SHP77 treated with DMSO at 0.1 percent for 48 hours (cell line): ENCODE measurements around the gene AURKB.
A peak's percentile ranks its signal among the peaks of the same experiment; 100 is the strongest.
"Not testable (repeated sequence)": the region's sequence is repeated elsewhere in the genome, so short reads cannot be mapped to it uniquely, and the experiment has no call there.

Experiments
- DNase-seq: peaks from one replicate; lab custom pipeline; 2025; lab: John Stamatoyannopoulos, UW

AURKB gene

DNA sequence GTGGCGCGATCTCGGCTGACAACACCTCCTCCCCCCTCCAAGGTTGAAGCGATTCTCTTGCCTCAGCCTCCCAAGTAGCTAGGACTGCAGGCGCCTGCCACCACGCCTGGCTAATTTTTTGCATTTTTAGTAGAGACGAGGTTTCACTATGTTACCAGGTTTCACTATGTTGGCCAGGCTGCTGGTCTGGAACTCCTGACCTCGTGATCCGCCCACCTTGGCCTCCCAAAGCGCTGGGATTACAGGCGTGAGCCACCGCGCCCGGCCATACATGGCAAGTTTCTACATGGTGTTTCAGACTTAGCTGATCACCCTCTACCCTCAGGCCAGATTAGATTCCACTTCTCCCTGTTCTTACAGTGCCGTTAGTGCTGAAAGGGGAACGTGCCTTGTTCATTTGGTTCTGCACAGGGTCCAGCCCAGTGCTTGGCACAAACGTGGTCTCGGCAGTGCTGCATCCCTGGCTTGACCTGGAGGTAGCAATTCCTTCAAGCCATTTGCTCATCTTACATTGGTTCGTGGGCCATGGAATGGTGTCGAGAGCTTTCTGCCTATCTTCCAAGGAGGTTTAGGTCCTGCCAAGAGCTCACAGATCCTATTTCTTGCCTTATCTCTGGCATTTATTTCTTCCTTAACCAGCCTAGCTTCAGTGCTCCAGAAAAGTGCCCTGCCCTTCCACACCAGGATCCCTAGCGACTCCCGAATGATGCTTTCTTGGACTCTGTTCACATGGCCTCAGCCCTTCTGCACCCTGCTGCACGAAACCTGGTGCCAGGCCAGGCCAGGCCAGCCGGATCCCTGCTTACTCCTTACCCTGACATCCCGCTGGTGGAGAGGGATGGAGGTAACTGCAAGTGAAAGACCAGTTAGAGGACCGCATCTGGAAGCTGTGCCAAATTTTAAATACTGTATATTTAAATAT is 14.8 kb upstream of the AURKB start:
- no peak for DNase-seq

DNA sequence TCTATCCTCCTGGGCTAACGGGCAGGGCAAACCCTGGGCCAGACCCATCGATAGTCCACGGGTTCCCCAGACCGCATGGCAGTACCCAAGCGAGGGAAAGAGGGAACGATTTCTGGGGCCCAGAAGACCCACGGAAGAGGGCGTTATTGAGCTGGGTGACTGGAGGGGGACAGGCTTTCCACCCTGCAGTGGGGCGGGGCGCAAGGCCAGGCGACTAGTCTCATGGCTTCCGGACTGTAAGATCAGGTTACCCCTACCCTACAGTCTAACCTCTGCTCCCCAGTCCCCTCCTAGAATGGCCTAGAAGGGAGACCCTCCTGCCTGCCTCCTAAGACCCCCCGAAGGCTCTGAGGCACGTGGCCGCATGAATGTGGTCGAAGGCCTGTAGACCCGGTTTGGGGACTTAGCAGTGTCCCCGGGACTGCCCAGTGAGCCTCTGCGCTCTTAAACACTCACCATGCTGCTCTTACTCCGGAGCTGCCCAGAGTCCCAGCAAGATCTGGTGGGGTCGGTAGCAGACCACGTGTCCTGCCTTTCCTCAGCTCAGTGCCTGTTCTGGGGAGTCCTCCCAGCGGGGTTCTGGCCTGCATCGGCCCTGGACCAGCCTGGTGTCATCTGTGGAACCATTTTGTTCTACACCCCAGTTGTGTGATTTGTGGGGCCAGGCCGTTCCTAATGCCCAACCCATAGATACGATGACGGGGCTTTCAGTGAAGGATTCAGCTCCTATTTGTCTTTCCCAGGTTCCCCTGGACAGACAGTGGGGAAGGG is 13.2 kb upstream of the AURKB start:
- DNase-seq = peak; percentile 71

DNA sequence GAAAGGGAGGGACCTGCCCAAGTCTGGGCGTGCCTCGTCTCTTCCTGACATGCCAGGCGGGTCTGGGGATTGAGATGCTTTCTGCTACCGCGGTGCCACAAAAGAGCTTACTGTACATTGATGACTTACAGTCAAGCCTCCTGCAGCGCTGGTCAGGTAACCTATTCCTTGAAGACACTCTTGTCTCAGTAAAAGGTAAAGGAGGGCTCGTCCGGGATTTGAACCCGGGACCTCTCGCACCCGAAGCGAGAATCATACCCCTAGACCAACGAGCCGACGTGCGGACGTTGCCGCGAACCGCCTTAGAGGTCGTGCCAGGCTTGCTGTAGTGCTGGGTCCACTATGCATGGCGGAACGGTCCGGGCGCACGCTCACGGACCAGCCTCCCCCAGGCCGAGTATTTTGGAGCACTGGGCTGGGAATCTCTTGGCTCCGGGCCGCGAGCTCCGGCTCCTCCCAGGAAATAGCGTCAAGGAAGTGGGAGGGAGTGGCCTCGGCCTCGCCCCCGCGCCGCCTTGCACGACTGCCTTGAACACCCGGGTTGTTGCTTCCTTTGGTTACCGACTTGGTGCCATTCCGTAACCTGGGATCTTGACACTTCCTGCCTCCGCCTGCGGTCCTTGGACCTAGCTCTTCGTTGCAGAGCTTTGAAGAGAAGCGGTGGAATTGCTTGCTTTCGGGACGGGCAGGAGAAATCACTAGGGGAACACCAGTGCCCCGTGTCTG is 12.4 kb upstream of the AURKB start:
- peak; percentile 93 for DNase-seq

DNA sequence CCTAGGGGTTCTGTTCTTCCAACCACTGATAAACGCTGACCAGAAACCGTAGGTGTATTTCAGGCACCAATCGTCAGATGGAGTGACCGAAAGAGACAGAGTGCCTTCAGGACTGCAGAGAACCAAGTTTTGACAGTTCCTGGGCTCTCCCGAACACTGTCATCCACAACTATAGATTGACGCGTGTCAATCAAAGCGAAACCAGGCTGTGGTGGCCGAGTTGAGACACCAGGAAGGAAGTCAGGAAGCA is 11.9 kb upstream of the AURKB start:
- no peak for DNase-seq

DNA sequence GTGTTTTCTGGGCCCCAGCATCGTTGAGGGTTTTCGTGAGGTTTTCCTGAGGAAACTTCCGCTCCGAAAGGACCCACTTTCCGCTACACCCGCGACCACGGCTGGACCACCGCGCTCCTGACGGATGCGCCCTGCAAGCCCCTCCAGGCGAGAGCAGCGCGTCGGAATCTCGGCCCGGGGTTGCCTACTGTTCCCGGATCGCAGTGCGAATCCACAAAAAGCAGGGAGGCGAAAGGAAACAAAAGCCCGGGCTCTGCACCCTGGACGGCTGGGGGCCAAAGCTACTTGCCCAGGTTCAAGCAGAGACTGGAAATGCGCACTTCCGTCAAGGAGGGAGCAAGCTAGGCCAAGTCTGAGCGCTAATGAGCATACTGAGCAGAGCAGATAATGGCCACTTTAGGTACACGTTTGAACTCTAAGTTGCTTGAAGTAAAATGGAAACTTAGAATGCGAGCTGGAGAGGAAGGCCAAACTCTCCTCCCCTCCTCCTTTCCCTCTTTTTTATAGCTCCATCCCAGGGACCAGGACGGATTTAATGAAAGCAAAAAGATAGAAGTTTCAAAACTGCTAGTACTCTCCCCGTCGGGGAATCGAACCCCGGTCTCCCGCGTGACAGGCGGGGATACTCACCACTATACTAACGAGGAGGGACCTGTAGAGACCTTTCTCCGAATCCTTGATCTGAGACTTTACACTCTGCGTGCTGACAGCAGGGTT is 11.4 kb upstream of the AURKB start:
- DNase-seq = peak; percentile 83

DNA sequence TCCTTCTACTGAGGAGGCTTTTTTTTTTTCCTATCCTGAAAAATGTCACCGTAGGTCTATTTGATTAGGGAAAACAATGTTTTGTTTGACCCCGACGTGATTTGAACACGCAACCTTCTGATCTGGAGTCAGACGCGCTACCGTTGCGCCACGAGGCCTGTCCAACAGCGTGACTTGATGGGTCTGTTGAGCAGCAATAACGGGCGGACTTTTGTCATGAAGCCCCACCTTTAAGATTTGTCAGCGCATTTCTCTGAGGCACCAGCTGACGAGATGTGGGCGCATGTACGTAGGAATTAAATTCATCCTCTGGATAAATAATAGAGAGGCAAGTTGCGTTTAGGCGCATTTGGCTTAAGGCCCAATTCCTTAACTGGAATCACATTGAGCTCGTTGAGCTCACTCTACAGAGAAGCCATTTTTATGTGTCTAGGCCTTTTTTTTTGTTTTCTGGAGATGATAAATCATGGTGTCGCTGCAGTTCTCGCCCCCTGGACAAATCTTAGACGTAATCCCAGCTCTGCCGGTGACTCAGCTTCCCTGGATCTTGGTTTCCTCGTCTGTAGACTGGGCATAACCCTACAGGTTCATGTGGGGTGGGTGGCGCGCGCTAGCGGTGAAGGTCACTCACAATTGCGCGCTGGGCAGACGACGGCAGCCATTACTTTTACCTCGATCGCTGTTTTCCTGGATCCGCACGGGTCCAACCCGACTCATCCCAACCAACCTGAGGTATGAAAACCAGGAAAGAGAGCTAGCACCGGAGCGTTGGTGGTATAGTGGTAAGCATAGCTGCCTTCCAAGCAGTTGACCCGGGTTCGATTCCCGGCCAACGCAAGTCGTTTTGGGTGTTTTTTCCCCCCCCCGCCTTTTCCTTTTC is 10.6 kb upstream of the AURKB start:
- peak; percentile 88 for DNase-seq

DNA sequence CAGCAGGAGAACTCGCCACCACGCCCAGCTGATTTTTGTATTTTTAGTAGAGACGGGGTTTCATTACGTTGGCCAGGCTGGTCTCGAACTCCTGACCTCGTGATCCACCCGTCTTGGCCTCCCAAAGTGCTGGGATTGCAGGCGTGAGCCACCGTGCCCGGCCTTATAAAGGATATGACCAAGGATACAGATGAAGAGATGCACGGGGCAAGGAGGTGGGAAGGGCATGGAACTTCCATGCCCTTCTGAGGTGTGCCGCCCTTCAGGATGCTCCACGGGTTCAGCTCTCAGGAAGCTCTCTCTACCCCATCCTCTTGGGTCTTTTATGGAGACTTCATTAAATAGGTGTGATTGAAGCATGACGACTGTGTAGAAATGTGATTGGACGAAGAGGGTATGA is 3.6 kb upstream of the AURKB start:
- not testable (repeated sequence) for DNase-seq

DNA sequence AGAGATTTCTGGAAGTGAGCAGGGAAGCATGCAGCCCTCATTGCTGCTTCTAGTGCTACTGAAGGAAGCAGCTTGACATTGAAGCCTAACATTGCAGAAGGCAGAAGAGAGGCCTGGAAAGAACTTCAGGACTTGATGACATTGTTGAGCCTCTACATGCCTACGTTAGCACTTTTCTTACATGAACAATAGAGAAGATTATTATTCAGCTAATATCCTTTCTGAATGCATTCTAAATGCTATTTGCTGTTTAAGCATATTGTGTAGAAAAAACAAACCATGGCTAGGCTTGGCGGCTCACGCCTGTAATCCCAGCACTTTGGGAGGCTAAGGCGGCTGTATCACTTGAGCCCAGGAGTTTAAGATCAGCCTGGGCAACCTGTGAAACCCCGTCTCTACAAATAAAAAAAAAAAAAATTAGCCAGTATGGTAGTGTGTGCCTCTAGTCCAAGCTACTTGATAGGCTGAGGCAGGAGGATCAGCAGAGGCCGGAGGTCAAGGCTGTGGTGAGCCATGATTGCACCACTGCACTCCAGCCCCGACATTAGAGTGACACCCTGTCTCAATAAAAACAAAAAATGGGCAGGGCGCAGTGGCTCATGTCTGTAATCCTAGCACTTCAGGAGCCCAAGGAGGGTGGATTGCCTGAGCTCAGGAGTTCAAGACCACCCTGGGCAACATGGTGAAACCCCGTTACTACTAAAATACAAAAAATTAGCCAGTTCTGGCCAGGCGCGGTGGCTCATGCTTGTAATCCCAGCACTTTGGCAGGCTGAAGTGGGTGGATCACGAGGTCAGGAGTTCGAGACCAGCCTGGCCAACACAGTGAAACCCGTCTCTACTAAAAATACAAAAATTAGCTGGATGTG is 2.2 kb upstream of the AURKB start:
- DNase-seq = no peak

DNA sequence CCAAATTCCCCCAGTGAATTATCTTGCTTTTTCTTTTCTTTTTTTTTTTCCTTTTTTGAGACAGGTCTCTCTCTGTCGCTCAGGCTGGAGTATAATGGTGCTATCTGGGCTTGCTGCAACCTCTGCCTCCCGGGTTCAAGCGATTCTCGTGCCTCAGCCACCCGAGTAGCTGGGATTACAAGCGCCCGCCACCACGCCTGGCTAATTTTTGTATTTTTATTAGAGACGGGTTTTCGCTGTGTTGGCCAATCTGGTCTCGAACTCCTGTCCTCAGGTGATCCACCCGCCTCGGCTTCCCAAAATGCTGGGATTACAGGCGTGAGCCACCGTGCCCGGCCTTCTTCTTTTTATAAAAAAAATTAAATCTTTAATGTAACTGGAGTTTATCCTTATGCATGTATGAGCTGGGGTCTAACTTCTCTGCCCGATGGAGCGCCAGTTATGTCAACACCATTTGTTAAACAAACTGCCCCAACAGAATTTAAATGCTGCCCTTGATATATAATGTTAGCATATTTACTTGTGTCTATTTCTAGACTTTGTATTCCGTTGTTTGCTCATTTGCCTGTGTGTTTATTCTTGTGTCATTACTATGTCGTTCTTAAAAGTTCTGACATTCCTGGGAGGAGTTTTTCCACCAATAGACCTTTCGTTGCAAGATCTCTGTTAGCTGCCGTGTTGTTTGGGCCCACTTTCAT is 535 bp upstream of the AURKB start:
- DNase-seq = no peak

DNA sequence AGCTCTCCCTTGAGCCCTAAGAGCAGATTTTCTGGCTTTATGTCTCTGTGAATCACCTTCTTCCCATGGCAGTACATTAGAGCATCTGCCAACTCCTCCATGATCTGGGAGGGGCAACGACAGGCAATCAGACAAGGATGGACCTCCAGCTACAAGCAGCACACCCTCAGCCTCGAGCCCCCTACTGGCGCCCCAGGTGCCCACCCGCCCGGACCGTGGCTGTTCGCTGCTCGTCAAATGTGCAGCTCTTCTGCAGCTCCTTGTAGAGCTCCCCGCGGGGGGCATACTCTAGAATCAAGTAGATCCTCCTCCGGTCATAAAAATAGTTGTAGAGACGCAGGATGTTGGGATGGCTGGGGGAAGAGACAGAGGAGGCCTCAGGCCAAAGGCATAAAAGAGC is 3.8 kb downstream of the AURKB start:
- DNase-seq = no peak

DNA sequence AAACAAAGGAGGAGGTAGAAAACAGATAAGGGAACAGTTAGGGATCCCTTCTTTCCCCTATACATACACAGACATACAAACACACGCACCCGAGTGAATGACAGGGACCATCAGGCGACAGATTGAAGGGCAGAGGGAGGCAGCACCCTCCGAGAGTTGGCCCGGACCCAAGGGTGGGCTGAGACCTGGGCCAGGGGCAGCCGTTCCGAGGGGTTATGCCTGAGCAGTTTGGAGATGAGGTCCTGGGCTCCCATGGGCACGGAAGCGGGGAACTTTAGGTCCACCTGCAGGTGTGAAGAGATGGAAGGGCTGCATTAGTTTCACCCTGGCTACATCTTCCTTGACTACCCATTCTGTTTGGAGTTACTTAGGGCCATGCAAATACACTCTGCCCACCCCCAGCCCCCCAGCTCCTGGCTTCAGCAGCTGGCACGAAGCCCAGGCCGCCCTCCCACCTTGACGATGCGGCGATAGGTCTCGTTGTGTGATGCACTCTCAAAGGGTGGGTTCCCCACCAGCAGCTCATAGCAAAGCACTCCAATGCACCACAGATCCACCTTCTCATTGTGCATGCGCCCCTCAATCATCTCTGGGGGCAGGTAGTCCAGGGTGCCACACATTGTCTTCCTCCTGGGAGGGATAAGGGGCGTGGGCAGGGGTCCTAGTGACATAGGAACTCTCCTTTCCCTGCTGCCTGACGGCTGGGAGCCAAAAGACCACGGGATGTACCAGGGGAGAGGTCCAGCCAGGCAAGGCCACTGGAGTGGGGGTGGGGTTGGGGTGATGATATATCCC is 5.4 kb downstream of the AURKB start:
- no peak for DNase-seq

DNA sequence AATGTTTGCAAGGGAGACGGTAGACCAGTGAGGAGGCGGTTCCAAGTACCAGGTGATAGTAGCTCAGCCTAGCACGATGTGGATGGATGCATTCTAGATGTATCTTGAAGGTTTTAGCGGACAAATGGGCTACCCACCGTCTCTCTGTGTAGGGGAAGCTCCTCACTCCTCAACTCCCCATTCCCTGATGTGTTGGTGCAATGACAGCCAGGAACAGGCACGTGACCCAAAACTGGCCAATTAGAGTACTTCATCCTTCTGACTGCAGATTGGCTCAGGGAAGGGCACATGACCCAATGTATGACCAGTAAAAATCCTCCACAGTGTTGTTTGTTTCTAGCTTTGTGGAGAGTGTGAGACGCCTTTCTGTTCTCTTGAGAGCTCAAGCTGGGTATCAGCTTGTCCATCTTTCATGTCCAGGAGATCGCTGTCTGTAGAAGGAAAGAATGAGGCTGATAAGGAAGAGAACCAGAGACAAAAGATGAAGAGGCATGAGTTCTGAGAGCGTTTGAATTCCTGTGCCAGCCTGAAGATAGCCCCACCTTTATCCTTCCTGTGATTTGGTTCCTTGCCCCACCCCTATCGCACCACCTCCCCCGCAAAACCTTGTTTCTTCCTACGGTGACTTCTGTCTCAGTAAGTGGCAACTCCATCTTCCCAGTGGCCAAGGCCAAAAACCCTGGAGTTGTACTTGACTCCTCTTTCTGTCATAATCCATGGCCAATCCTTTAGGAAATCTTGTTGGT is 18.1 kb downstream of the AURKB start:
- DNase-seq = peak; percentile 99

DNA sequence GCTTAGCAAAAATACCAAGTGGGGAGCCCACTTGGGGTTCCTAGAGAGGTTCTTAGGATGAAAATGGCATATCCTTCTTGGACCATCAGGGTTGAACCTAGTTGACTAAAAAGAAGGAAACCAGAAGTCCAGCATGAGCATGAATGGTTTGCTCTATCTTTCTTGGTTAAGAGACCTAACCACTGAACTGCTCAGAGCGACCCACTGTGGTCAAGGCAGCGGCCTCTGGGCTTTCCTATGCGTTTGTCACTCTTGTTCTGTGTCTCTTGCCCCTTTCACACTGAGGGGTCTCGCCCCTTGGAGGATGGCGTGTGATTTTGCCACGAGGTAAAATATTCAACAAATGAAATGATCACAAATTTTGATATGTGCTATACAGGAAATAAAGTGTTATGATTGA is 19.9 kb downstream of the AURKB start:
- no peak for DNase-seq

DNA sequence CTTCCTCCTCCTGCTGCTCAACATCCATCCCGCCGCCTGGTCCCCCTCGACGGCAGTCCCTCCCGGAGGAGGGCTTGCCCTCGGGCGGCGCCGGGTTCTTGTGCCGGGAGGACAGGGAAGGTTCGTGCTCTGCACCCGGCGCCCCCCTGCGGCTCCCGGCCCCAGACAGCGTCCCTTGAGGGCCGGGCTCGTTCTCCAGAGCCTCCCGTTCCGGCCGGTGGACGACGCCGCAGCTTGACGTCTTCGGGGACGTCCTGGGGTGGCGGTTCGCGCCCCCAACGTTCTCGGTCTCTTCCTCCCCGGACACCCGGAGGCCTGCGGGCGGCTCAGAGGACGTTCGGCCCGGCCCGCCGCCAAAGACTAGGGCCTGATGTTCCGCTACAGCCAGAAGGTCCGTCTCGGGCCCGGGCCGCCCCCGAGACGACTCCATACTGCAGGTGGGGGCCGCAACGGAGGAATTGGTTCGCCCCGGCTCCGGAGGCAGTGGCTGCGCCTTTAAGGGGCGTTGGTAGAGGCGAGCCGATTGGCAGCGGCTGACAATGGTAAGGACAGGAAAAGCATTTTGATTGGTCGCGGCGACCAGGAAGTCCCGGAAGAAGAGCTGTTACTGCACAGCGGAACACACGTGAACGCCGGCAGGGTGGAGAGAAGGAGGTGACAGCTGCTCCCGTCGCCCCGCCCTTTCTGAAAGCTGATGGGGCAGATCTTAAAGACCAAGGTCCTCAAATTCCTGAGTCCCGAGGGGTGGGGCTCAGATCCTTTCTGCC is 20.5 kb downstream of the AURKB start, which contains the start of gene BORCS6:
Gene BORCS6 (minus strand): TSS at position 470 of the 767 bp plus-strand sequence. CDS start 40 bp downstream, at position 430.
- DNase-seq = peak; percentile 99

DNA sequence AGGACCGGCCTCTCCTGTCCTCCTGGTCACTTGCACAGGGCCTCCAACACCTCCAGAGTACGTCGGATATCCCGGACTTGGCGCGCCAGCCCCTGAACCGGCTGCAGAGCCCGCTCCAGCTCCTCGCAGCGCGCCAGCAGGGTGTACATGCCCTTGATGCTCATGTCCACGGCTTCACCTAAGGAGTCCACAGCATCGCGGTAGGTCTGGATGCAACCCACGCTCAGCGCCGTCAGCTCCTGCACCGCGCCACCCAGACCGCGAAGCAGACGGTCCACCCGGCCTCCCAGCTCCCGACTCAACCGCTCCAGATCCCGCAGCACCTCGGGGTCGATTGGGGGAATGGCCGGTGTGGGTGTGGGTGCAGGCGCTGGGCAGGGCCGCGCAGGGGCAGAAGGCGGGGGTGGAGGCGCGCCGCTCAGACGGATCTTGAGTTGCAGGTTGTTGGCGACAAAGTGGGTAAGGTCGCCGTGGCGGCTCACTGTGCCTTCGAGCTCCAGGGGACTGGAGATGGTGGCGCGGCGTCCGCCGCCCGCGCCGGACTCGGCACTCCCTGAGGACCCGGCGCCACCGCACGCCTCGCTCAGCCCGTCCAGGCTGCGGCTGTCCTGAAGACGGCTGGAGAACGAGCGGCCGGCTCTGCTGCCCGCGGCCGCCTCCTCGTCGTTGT is 21.2 kb downstream of the AURKB start:
- no peak for DNase-seq

DNA sequence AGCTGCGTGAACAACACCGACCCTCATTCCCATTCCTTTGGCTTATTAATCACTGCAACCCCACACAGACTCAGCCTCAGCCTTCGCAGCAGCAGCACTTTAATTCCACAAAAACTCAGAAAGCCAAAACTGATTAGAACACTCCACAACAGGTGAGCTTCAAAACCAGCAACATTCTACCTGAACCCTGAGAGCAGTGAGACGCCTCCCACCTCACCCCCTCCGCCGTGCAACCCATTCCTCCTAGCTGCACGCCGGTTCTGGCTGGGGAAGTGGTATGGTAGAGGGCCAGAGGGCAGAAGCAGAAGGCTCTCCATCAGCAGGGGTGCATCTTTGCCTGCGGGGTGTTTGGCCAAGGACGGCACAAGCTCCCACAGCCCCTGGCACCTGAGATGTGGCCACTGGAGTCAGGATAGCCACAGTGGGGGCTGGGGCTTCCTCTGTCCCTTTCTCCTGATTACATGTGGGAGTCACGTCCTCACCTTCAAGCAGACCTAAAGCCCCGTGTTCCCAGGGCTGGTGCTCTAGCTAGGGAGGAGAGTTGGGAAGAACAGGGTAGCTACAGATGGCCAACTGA is 22.0 kb downstream of the AURKB start:
- DNase-seq = no peak
